ENCODE results near the gene UPK3A. TPM values are rescaled to one million over a fixed set of nuclear protein-coding genes. Genes with fewer than 3 reads are reported as not detected.

The UPK3A gene
- total and polyA plus RNA-seq, 2 of the 8 experiments (the other 6 are each of a cell fraction or from before 2014, with no cell fraction given): 0.35 to 1.7 TPM

GRCh38 chr22:45291061-45291930, 6.5 kb downstream of the UPK3A start:
- H3K14ac ChIP-seq (ENCODE audit: insufficient read length): no peak overlapping the region
- H3K9ac ChIP-seq (replicated peaks in 1 of 4; ENCODE audit: extremely low read depth in 1 of 4, low read depth in 3 of 4, low read length in 3 of 4): peak overlapping the region in 1 of 4 experiments; percentile 3; a peak in 2 of 7 replicates
- no peaks in the 10 kb centered on the region for H3K79me2 ChIP-seq (ENCODE audit: control insufficient read depth in 1 of 2, insufficient read depth in 2 of 2, low read length in 2 of 2)
- no peaks in the 10 kb centered on the region for H3K9me3 ChIP-seq (ENCODE audit: insufficient read depth in 2 of 2, low read depth in 1 of 2, low read length in 1 of 2)
- ChIA-PET CTCF (ENCODE audit: partially characterized antibody) (interaction anchor here (0.8 kb wide), 1 partner anchor 15 kb away, joined by 3 read pairs; no protein-coding TSS in a partner anchor), POLR2A (ENCODE audit: partially characterized antibody) (no interaction called here)
- no peak overlapping the region for H4K5ac ChIP-seq (ENCODE audit: insufficient read length, low read depth, low read length)
- H2BK15ac ChIP-seq (ENCODE audit: low read length): peak overlapping the region; percentile 98
- FAIRE-seq (no peak), DNase-seq (ENCODE audit: low read depth in 1 of 2, low spot score in 2 of 2) (no peak)
- peaks cover 0 to 11% of the 10 kb centered on the region in 2 experiments for H4K20me1 ChIP-seq (replicated peaks in 1 of 2; ENCODE audit: control insufficient read depth in 1 of 2, insufficient read depth in 2 of 2, low read length in 2 of 2)
- TF ChIP-seq CBX8 (IDR thresholded peaks at IDR 0.05; ENCODE audit: borderline replicate concordance, low read depth, low read length) (0 out of 2 replicates have a peak, but pooled peaks have one; percentile 46), NRF1 (IDR thresholded peaks at IDR 0.05; ENCODE audit: low read depth, low read length) (no peak)
- H3K56ac ChIP-seq (replicated peaks; ENCODE audit: insufficient read length, low read depth, low read length): peak overlapping the region; percentile 93
- H3K27me3 ChIP-seq (replicated peaks in 1 of 4; ENCODE audit: control insufficient read depth in 3 of 4, extremely low read depth in 1 of 4, insufficient read depth in 3 of 4, low read length in 3 of 4): no peaks in the 10 kb centered on the region; a peak in 3 of 7 replicates
- peak overlapping the region; percentile 41 for H2BK20ac ChIP-seq (ENCODE audit: low read length)
- no peak overlapping the region for H3K18ac ChIP-seq (ENCODE audit: extremely low read depth, low read length)
- peak overlapping the region; percentile 47; the same call in 1 of the 2 replicates for H2BK5ac ChIP-seq (ENCODE audit: low read depth, low read length)
- 87 to 100% methylated on average over 2 to 8 of the region's 8 CpGs for WGBS, 2 experiments (ENCODE audit: extremely low coverage in 1 of 2, insufficient coverage in 1 of 2, insufficient read length in 1 of 2, insufficient replicate concordance in 2 of 2, low coverage in 1 of 2, low lambda C conversion rate in 2 of 2, missing lambda C conversion rate in 1 of 2)
- peaks cover 0 to 9% (median 5%) of the 10 kb centered on the region in 4 experiments; a peak in 4 of 7 replicates for H3K4me1 ChIP-seq (replicated peaks in 1 of 4; ENCODE audit: control insufficient read depth in 3 of 4, insufficient read depth in 4 of 4, low read length in 3 of 4)
- H4K91ac ChIP-seq (replicated peaks; ENCODE audit: insufficient read length, low read length): peak overlapping the region; percentile 95
- H3K4ac ChIP-seq (replicated peaks; ENCODE audit: insufficient read length, low read depth, low read length): peak overlapping the region; percentile 97
- H4K8ac ChIP-seq (ENCODE audit: extremely low read depth, insufficient read depth, low read length): no peak overlapping the region
- H2BK120ac ChIP-seq (replicated peaks; ENCODE audit: low read depth, low read length): no peak overlapping the region
- no peak overlapping the region for H3K23ac ChIP-seq (ENCODE audit: insufficient read length)
- peak overlapping the region; percentile 99 for H2AK5ac ChIP-seq (ENCODE audit: low read depth, low read length)
- H3K27ac ChIP-seq (ENCODE audit: low read depth, low read length): no peak overlapping the region
- no peaks in the 10 kb centered on the region; a peak in 1 of 8 replicates for H3K36me3 ChIP-seq (ENCODE audit: control insufficient read depth in 2 of 4, insufficient read depth in 4 of 4, low read length in 3 of 4)
- H2BK12ac ChIP-seq (ENCODE audit: low read depth, low read length): peak overlapping the region; percentile 78
- H3K4me3 ChIP-seq (ENCODE audit: extremely low read depth in 1 of 4, insufficient read depth in 2 of 4, low read depth in 3 of 4, low read length in 4 of 4): no peak overlapping the region
- no peak overlapping the region; a peak in 1 of 4 replicates for H3K4me2 ChIP-seq (ENCODE audit: insufficient read depth in 1 of 2, low read depth in 2 of 2, low read length in 2 of 2)
- no peak overlapping the region for H2AFZ ChIP-seq (ENCODE audit: low read length)
- peaks cover 5% of the 10 kb centered on the region; the same call in 1 of the 2 replicates for H3K79me1 ChIP-seq (ENCODE audit: low read depth, low read length)
- peaks cover 12% of the 10 kb centered on the region; the same call in 1 of the 2 replicates for H3K23me2 ChIP-seq (ENCODE audit: low read depth, low read length)
